ENCODE data around the gene MRPL17.

MRPL17 gene

GRCh38 chr11:6633422-6634408 is 49.4 kb downstream of the MRPL17 start:
- H3K9me2 ChIP-seq (ENCODE audit: low read depth, low read length): no peaks in the 10 kb centered on the region
- H3K4me3 ChIP-seq (ENCODE audit: low read depth, low read length, poor library complexity, severe bottlenecking): no peak overlapping the region
- H3K36me3 ChIP-seq (ENCODE audit: insufficient read depth, low read length): no peaks in the 10 kb centered on the region
- no peaks in the 10 kb centered on the region for H3K9me3 ChIP-seq (ENCODE audit: low read length)
- TF ChIP-seq CTCF (IDR thresholded peaks at IDR 0.05; ENCODE audit: low read length) (no peak), EZH2 (IDR thresholded peaks at IDR 0.05; ENCODE audit: borderline replicate concordance, low read length) (no peak)
- H2AFZ ChIP-seq (ENCODE audit: low read length): no peak overlapping the region
- no peaks in the 10 kb centered on the region for H3K79me2 ChIP-seq (ENCODE audit: insufficient read depth, low read length)
- no peaks in the 10 kb centered on the region for H4K20me1 ChIP-seq (ENCODE audit: insufficient read depth, low read length)
- no peaks in the 10 kb centered on the region for H3K4me1 ChIP-seq (ENCODE audit: insufficient read depth, low read length, severe bottlenecking)
- no peaks in the 10 kb centered on the region for H3F3A ChIP-seq (ENCODE audit: insufficient read depth, low read length)
- H3K9ac ChIP-seq (ENCODE audit: low read length): no peak overlapping the region
- peaks cover 10% of the 10 kb centered on the region; the same call in 1 of the 2 replicates for H3K27me3 ChIP-seq (ENCODE audit: insufficient read depth, low read length)
- no peak overlapping the region for H3K27ac ChIP-seq (ENCODE audit: low read depth, low read length, poor library complexity, severe bottlenecking)
- no peak overlapping the region for H3K4me2 ChIP-seq (ENCODE audit: low read length)

GRCh38 chr11:6632116-6633073 is 50.7 kb downstream of the MRPL17 start:
- Histone ChIP-seq H3K9ac (ENCODE audit: low read length) (no peak overlapping the region), H3K4me1 (ENCODE audit: insufficient read depth, low read length, severe bottlenecking) (peaks cover 4% of the 10 kb centered on the region), H3K27ac (ENCODE audit: low read depth, low read length, poor library complexity, severe bottlenecking) (no peak overlapping the region), H4K20me1 (ENCODE audit: insufficient read depth, low read length) (no peaks in the 10 kb centered on the region), H3K9me2 (ENCODE audit: low read depth, low read length) (no peaks in the 10 kb centered on the region), H2AFZ (ENCODE audit: low read length) (no peak overlapping the region), H3K4me2 (ENCODE audit: low read length) (no peak overlapping the region), H3K4me3 (ENCODE audit: low read depth, low read length, poor library complexity, severe bottlenecking) (no peak overlapping the region), H3K79me2 (ENCODE audit: insufficient read depth, low read length) (no peaks in the 10 kb centered on the region), H3F3A (ENCODE audit: insufficient read depth, low read length) (no peaks in the 10 kb centered on the region), H3K9me3 (ENCODE audit: low read length) (no peaks in the 10 kb centered on the region), H3K36me3 (ENCODE audit: insufficient read depth, low read length) (no peaks in the 10 kb centered on the region), H3K27me3 (ENCODE audit: insufficient read depth, low read length) (peaks cover 7% of the 10 kb centered on the region; the same call in 1 of the 2 replicates)
- TF ChIP-seq EZH2 (IDR thresholded peaks at IDR 0.05; ENCODE audit: borderline replicate concordance, low read length): no peak
- no peak for TF ChIP-seq CTCF (IDR thresholded peaks at IDR 0.05; ENCODE audit: low read length)

- no peak overlapping the region for H3K4me2 ChIP-seq (ENCODE audit: low read length)
- no peaks in the 10 kb centered on the region for H3K36me3 ChIP-seq (ENCODE audit: insufficient read depth, low read length)
- H3K9me2 ChIP-seq (ENCODE audit: low read depth, low read length): no peaks in the 10 kb centered on the region
- no peaks in the 10 kb centered on the region for H4K20me1 ChIP-seq (ENCODE audit: insufficient read depth, low read length)
- H2AFZ ChIP-seq (ENCODE audit: low read length): no peak overlapping the region
- H3K27me3 ChIP-seq (ENCODE audit: insufficient read depth, low read length): peaks cover 7% of the 10 kb centered on the region; the same call in 1 of the 2 replicates
- H3K79me2 ChIP-seq (ENCODE audit: insufficient read depth, low read length): no peaks in the 10 kb centered on the region
- peaks cover 5% of the 10 kb centered on the region for H3K4me1 ChIP-seq (ENCODE audit: insufficient read depth, low read length, severe bottlenecking)
- H3F3A ChIP-seq (ENCODE audit: insufficient read depth, low read length): no peaks in the 10 kb centered on the region
- TF ChIP-seq EZH2 (IDR thresholded peaks at IDR 0.05; ENCODE audit: borderline replicate concordance, low read length): no peak
- TF ChIP-seq CTCF (IDR thresholded peaks at IDR 0.05; ENCODE audit: low read length): no peak
- no peak overlapping the region for H3K4me3 ChIP-seq (ENCODE audit: low read depth, low read length, poor library complexity, severe bottlenecking)
- no peaks in the 10 kb centered on the region for H3K9me3 ChIP-seq (ENCODE audit: low read length)
- no peak overlapping the region for H3K9ac ChIP-seq (ENCODE audit: low read length)
- H3K27ac ChIP-seq (ENCODE audit: low read depth, low read length, poor library complexity, severe bottlenecking): no peak overlapping the region
Observed at GRCh38 chr11:6631361-6631890, 51.7 kb downstream of the MRPL17 start.
